OCI-LY7 (cell line): ENCODE measurements around the gene TPM1.

Experiments
- CTCF ChIP-seq: fragments of 200-600 bp; sonication (generic); conservative IDR thresholded peaks from 2 replicates; pipeline ENCODE4 v1.5.1; 2014; ENCODE audit warnings: mild to moderate bottlenecking, antibody characterized with exemption, low read length, moderate library complexity, mixed read lengths
- EZH2phosphoT487 ChIP-seq: fragments of 200-600 bp; sonication (generic); IDR thresholded peaks from 2 replicates; pipeline ENCODE4 v1.6.1; 2018; ENCODE audit warnings: low read depth, borderline replicate concordance, mild to moderate bottlenecking, mixed run types, antibody characterized with exemption, low read length, moderate library complexity, mixed read lengths

DNA sequence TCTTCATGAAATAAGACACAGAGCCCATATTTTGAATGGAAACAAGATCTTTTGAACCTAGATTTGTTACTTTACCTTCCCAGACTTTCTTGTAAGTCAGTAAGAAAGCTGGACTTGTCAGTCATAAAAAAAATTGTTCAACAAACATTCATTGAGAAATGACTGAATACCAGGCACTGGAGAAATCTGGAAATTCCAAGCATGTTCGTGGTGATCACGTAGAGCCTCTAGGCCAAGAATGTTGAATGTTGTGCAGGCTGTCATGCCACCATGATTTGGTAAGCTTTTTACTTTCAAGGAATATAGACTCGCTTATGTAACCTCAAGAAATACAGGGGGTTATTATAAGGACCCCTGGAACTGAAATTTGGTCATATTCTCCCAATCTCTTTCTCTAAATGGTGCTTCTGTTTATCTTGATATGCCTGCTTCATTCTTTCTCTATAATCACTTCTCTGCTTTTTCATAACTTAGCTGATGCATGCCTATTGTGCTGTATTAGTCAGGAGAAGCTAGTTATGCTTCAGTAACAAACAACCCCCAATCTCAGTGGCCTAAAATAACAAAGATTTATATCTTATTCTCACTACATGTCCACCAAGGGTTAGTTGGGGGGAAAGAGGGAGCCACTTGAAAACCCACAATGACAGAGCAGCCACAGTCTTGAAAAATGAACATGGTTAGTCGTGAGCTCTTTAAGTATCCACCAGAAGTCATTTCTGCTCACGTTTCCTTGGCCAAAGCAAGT lies 3.4 kb upstream of the TPM1 start:
- TF ChIP-seq CTCF: no peak
- no peak for TF ChIP-seq EZH2phosphoT487
